HCT116 (cell line): ENCODE measurements around the gene MEF2D. TPM values are rescaled to one million over a fixed set of nuclear protein-coding genes. Genes with fewer than 3 reads are reported as not detected.

Experiments used
- ATAC-seq: fragments of 200-7000 bp; cut with Tn5 transposase; 2 replicates; pipeline ENCODE4 v1.9.1; 2020; ENCODE audit warnings: mild to moderate bottlenecking, moderate library complexity
- BruUV-seq: library from RNA; stranded (reverse); fragments of 400-500 nt; replicated peaks from 2 replicates; lab custom pipeline; 2021; lab: Mats Ljungman, UMichigan
- CTCF ChIA-PET: fragments of 300-600 bp; sonication (Branson Sonifier 250); formaldehyde crosslinking; loops from one replicate; lab custom pipeline; 2021; ENCODE audit warnings: antibody characterized with exemption; lab: Charles Lee
- POLR2A ChIA-PET: fragments of 300-600, 350-600 bp; sonication (Branson Sonifier 250); formaldehyde crosslinking; loops from one replicate; lab custom pipeline; 2021; ENCODE audit warnings: antibody characterized with exemption; lab: Charles Lee
- RAD21 ChIA-PET, 2 experiments: fragments of 300-600 bp; sonication (Branson Sonifier 250); formaldehyde crosslinking; loops; one replicate each; lab custom pipeline; 2023; ENCODE audit warnings: low total read pairs in 2 of 2; ENCODE audit not compliant: uncharacterized antibody in 2 of 2, unreplicated experiment in 2 of 2, low non-redundant PET in 1 of 2; lab: Charles Lee
- DNase-seq: peaks from one replicate; pipeline ENCODE4 v3.0.0-alpha.2; 2010; ENCODE audit warnings: low read depth, low spot score
- H2AFZ ChIP-seq: fragments of 200-600 bp; shearing (Covaris generic), sonication (generic); 2 replicates; pipeline ENCODE4 v1.6.1; 2017; ENCODE audit warnings: low read depth, mixed run types, mixed read lengths, antibody characterized with exemption, low read length; ENCODE audit not compliant: poor library complexity, severe bottlenecking
- H3K27ac ChIP-seq: 2 replicates; pipeline ENCODE4 v1.5.1; 2012; ENCODE audit warnings: low read depth, low read length
- H3K27me3 ChIP-seq: fragments of 200-600 bp; sonication (generic); 2 replicates; pipeline ENCODE4 v1.6.1; 2016; ENCODE audit warnings: mixed run types, low read length, mixed read lengths; ENCODE audit not compliant: insufficient read depth
- H3K36me3 ChIP-seq, 2 experiments: fragments of 200-500 bp in 1 of 2; fragments of 200-600 bp in 1 of 2; sonication (Bioruptor generic) in 1 of 2; sonication (generic) in 1 of 2; 2 replicates each; pipeline versions ENCODE4 v1.5.1 to v1.6.1; 2014 to 2016; ENCODE audit warnings: low read length in 2 of 2, inconsistent platforms in 1 of 2, mixed read lengths in 1 of 2, mixed run types in 1 of 2; ENCODE audit not compliant: insufficient read depth in 2 of 2, control insufficient read depth in 1 of 2
- H3K4me1 ChIP-seq, 2 experiments: fragments of 200-600 bp in 1 of 2; sonication (generic) in 1 of 2; 2 replicates each; pipeline versions ENCODE4 v1.5.1 to v1.6.1; 2012 to 2017; ENCODE audit warnings: low read length in 2 of 2, inconsistent platforms in 1 of 2, mild to moderate bottlenecking in 1 of 2, mixed read lengths in 1 of 2, mixed run types in 1 of 2, moderate library complexity in 1 of 2; ENCODE audit not compliant: insufficient read depth in 2 of 2, control insufficient read depth in 1 of 2
- H3K4me2 ChIP-seq: fragments of 200-600 bp; sonication (generic); 2 replicates; pipeline ENCODE4 v1.6.1; 2017; ENCODE audit warnings: mixed run types, low read length, mixed read lengths
- H3K4me3 ChIP-seq, 2 experiments: fragments of 200-600 bp in 1 of 2; sonication (generic) in 1 of 2; replicated peaks in 1 of 2; 2 replicates each; pipeline ENCODE4 v1.5.1; 2011 to 2016; ENCODE audit warnings: low read length in 2 of 2, control low read depth in 1 of 2, low read depth in 1 of 2, mild to moderate bottlenecking in 1 of 2, mixed read lengths in 1 of 2, mixed run types in 1 of 2
- H3K79me2 ChIP-seq: fragments of 200-600 bp; sonication (generic); 2 replicates; pipeline ENCODE4 v1.6.1; 2017; ENCODE audit warnings: mild to moderate bottlenecking, mixed run types, low read length, moderate library complexity, mixed read lengths; ENCODE audit not compliant: insufficient read depth
- H3K9ac ChIP-seq: fragments of 200-600 bp; sonication (generic); 2 replicates; pipeline ENCODE4 v1.6.1; 2016; ENCODE audit warnings: low read length, mixed read lengths
- H3K9me2 ChIP-seq: fragments of 200-600 bp; sonication (generic), shearing (Covaris generic); 2 replicates; pipeline ENCODE4 v1.6.1; 2017; ENCODE audit warnings: mixed run types, mild to moderate bottlenecking, moderate library complexity; ENCODE audit not compliant: insufficient read depth
- H3K9me3 ChIP-seq, 2 experiments: fragments of 200-500 bp in 1 of 2; fragments of 200-600 bp in 1 of 2; sonication (Bioruptor generic) in 1 of 2; sonication (generic) in 1 of 2; 2 replicates each; pipeline ENCODE4 v1.6.1; 2014 to 2017; ENCODE audit warnings: low read length in 2 of 2, mixed read lengths in 2 of 2, inconsistent platforms in 1 of 2, low read depth in 1 of 2, mild to moderate bottlenecking in 1 of 2, mixed run types in 1 of 2, moderate library complexity in 1 of 2; ENCODE audit not compliant: control insufficient read depth in 1 of 2, insufficient read depth in 1 of 2
- H4K20me1 ChIP-seq: fragments of 200-600 bp; sonication (generic), shearing (Covaris generic); 2 replicates; pipeline ENCODE4 v1.6.1; 2017; ENCODE audit warnings: mixed run types, mild to moderate bottlenecking, moderate library complexity; ENCODE audit not compliant: insufficient read depth
- ATF3 ChIP-seq: IDR thresholded peaks from 2 replicates; pipeline ENCODE4 v1.6.1; 2012
- CBX3 ChIP-seq: IDR thresholded peaks from 2 replicates; pipeline ENCODE4 v1.6.1; 2012; ENCODE audit warnings: low read depth
- CEBPB ChIP-seq: IDR thresholded peaks from 2 replicates; pipeline ENCODE4 v1.6.1; 2012; ENCODE audit warnings: low read depth
- CTCF ChIP-seq, 3 experiments: fragments of 200-600 bp in 1 of 3; sonication (generic) in 1 of 3; IDR thresholded peaks in 2 of 3; conservative IDR thresholded peaks in 1 of 3; 2 replicates each; pipeline ENCODE4 v1.5.1; 2012 to 2017; ENCODE audit warnings: low read depth in 2 of 3, low read length in 2 of 3, antibody characterized with exemption in 1 of 3, borderline replicate concordance in 1 of 3, control low read depth in 1 of 3, mild to moderate bottlenecking in 1 of 3, mixed read lengths in 1 of 3, mixed run types in 1 of 3, moderate library complexity in 1 of 3; ENCODE audit not compliant: insufficient read depth in 1 of 3
- EGR1 ChIP-seq: IDR thresholded peaks from 2 replicates; pipeline ENCODE4 v1.6.1; 2012; ENCODE audit warnings: low read depth
- ELF1 ChIP-seq: IDR thresholded peaks from 2 replicates; pipeline ENCODE4 v1.6.1; 2012; ENCODE audit warnings: low read depth, borderline replicate concordance
- EZH2 ChIP-seq: fragments of 200-600 bp; sonication (generic); IDR thresholded peaks from 2 replicates; pipeline ENCODE4 v1.6.1; 2017; ENCODE audit warnings: antibody characterized with exemption, mixed run types
- EZH2phosphoT487 ChIP-seq: fragments of 200-600 bp; IDR thresholded peaks from 2 replicates; pipeline ENCODE4 v1.6.1; 2018; ENCODE audit warnings: antibody characterized with exemption, borderline replicate concordance
- JUND ChIP-seq: IDR thresholded peaks from 2 replicates; pipeline ENCODE4 v1.6.1; 2012
- RAD21 ChIP-seq: IDR thresholded peaks from 2 replicates; pipeline ENCODE4 v1.6.1; 2012; ENCODE audit warnings: low read depth, mild to moderate bottlenecking
- SIN3A ChIP-seq: IDR thresholded peaks from 2 replicates; pipeline ENCODE4 v1.6.1; 2012; ENCODE audit warnings: low read depth
- SP1 ChIP-seq: IDR thresholded peaks from 2 replicates; pipeline ENCODE4 v1.6.1; 2012; ENCODE audit warnings: low read depth
- TCF7L2 ChIP-seq: IDR thresholded peaks from 2 replicates; pipeline ENCODE4 v1.7.0; 2011; ENCODE audit warnings: borderline replicate concordance, inconsistent platforms; ENCODE audit not compliant: insufficient read depth, insufficient read length; ENCODE audit errors: extremely low read depth
- ZFX ChIP-seq: fragments of 450-650 bp; IDR thresholded peaks from 2 replicates; pipeline ENCODE4 v1.6.1; 2017
- ZNF274 ChIP-seq: fragments of 200-500 bp; sonication (Bioruptor generic); IDR thresholded peaks from 2 replicates; pipeline ENCODE4 v1.6.1; 2014; ENCODE audit warnings: mild to moderate bottlenecking, low read depth, low read length, inconsistent platforms
- intact Hi-C: fragments of 100-400 bp; cut with micrococcal nuclease; formaldehyde crosslinking; loops from 2 replicates; pipeline ENCODE4 v1.10.0; 2022
- total RNA-seq: library from RNA; stranded (reverse); gene quantifications from one replicate; pipeline ENCODE4 v1.2.1, GENCODE V29; 2021; ENCODE audit not compliant: unreplicated experiment
- TF ChIP-seq, protein P1 (sequence below): IDR thresholded peaks from 2 replicates; pipeline ENCODE4 v1.6.1; 2012

MEF2D gene
- total RNA-seq, 1 experiment from 2014 or later = 44.2 TPM

DNA sequence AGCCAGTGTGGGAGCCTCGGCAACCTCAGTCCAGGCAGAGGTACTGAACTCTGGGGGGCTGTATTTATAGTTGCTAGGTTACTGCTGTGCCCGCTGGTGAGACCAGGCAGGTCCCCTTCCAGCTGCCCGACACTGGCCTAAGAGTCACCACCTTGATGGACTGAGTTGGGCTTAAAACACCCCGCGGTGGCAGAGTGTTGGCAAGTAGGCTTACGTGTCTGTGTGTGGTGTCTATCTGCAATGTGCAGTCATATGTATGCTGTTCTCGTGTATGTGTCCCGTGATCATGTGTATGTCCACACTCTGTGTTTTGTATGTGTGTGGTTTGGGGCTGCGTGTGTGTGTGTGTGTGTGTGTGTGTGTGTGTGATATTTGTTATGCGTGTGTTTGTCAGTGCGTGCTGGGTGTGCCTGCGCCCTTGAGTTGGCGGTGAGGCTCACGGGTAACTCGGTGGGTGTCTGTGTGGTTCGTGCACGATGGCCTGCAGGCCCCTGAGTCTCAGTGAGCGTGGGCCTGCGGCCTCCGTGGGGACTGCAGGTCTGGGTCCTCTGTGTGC is 65.5 kb downstream of the MEF2D start:
- no peaks in the 10 kb centered on the region for H4K20me1 ChIP-seq
- no peak overlapping the region for H3K9ac ChIP-seq
- DNase-seq (no peak), ATAC-seq (no peak)
- no peaks in the 10 kb centered on the region for H3K9me2 ChIP-seq
- no peaks in the 10 kb centered on the region for H3K79me2 ChIP-seq
- intact Hi-C loops = no loop called here
- no TSS peak for BruUV-seq
- H3K27me3 ChIP-seq = no peaks in the 10 kb centered on the region; the same call in 1 of the 2 replicates
- H3K4me2 ChIP-seq = no peak overlapping the region
- H3K4me1 ChIP-seq = no peaks in the 10 kb centered on the region
- ChIA-PET POLR2A (no interaction called here), RAD21 (no interaction called here), CTCF (interaction anchor here (0.7 kb wide), 1 partner anchor 50 kb away, joined by 3 read pairs; no protein-coding TSS in a partner anchor)
- no peak overlapping the region for H3K4me3 ChIP-seq
- H3K36me3 ChIP-seq = no peaks in the 10 kb centered on the region
- TF ChIP-seq SIN3A = no peak
- no peak for TF ChIP-seq JUND
- TF ChIP-seq EZH2phosphoT487 = no peak
- TF ChIP-seq, protein P1, sequence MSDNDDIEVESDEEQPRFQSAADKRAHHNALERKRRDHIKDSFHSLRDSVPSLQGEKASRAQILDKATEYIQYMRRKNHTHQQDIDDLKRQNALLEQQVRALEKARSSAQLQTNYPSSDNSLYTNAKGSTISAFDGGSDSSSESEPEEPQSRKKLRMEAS = no peak
- TF ChIP-seq CTCF (IDR thresholded peaks at IDR 0.05 in 2 of 3, conservative IDR thresholded peaks at IDR 0.05 in 1 of 3; ENCODE audit: borderline replicate concordance in 1 of 3, insufficient read depth in 1 of 3, low read depth in 2 of 3, low read length in 2 of 3) = no peak
- no peak for TF ChIP-seq TCF7L2
- no peak for TF ChIP-seq CBX3
- TF ChIP-seq ATF3 = no peak
- no peak for TF ChIP-seq EZH2
- TF ChIP-seq EGR1 = no peak
- no peak for TF ChIP-seq RAD21
- TF ChIP-seq ELF1 = no peak
- no peak for TF ChIP-seq ZNF274
- TF ChIP-seq ZFX = no peak
- TF ChIP-seq CEBPB = no peak
- no peak for TF ChIP-seq SP1
- H3K27ac ChIP-seq = no peak overlapping the region
- H3K9me3 ChIP-seq = no peaks in the 10 kb centered on the region
- H2AFZ ChIP-seq = no peak overlapping the region
